HG03442 (cell line): ENCODE measurements around the gene H2AZ1.

Source experiments
- ATAC-seq: cut with Tn5 transposase; IDR thresholded peaks from one replicate; pipeline ENCODE4 v1.9.1; 2021; ENCODE audit warnings: mild to moderate bottlenecking, moderate library complexity; ENCODE audit not compliant: unreplicated experiment

H2AZ1 gene

DNA sequence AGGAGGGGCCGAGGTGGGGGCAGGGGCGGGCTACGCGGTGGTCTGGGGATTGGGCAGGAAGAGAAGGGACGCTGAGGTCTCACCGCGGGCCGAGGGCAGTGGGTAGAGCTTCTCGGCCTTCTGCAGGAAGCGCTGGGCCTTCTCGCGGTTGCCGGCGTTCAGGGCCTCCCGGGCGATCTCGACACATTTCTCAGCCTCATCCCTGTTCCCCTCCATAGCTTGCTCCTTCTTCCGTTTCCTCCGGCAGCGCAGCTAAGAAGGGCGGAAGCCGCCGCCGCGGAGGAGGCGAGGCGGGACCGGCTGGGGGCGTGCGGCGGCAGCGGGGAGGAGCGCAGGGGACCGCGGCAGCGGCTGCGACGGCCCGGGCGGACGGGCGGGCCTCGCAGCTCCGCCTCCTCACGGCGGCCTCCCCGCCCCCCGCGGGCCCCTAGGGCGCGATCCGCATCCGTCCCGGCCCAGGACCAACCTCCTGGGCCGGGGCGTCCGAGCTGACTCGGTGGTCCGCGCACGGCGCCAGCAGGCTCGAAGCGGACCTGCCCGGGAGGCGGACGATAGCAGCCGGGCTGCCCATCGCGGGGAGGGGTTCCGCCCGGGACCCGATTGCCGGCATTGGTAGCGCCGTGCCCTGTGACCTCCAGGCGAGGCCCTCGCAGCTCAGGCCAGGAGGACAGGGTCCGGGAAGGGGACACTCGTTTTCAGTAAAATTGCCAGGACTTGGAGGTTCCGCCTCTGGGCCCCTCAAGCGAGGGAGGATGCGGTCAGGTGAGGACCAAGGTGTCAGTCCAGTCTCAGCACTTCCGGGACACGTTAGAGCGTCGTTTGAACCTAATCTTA lies 3.5 kb downstream of the H2AZ1 start, which contains the start of gene DNAJB14:
TSS of gene DNAJB14 (minus strand) at position 263 of the 834 bp plus-strand sequence. CDS start at position 216, 47 bp downstream.
- ATAC-seq: peak; percentile 40

DNA sequence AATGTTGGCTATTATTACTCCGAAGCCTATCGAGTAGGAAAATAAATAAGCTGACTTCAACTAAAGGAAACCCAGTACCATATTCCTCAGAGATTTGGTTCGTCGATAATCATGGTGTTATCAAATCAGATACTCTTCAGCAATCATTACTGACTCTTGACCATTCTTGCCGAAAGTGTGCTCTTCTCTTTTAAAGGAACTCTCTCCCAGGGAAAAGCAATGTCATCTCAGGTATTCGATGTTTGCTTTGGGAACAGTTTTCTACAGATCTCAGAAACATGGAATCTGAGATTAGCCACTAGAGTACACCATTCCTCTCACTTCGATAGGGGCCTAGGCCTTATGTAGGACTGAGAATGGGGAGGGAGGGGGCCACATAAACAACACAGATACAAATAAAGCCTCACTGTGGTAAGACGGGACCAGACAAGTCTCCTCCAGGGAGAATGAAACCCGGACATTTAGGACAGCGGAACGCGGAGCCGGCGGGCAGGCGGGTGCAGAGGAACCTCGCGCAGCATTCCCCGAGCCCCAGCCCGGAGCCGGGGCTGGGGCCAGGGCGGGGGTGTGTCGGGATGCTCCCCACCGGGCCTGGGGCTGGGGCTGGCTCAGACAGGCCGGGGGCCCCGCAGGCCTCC lies 4.2 kb downstream of the H2AZ1 start:
- ATAC-seq: peak; percentile 1

- no peak for ATAC-seq
Observed at GRCh38 chr4:99943904-99944437, 6.1 kb downstream of the H2AZ1 start.

DNA sequence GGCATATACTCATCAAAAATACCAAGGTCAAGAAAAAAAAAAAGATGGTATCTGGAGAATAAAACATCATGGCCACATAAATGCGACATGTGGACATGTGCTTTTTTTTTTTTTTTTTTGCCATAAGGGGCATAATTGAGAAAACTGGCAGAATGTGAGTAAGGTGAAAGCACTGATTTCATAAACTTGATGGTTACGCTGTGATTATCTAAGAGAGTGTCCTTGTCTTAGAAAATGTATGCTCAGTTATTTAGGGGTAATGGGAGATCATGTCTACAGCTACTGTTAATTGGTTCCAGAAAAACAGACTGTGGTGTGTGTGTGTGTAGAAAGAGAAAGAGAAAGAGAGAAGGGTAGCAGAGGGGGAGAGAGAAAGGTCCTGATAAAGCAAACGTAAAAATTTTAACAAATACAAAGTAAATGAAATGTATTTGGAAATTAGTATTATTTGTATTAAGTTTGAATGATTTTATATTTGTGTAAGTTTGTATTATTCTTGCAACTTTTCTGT lies 11.8 kb downstream of the H2AZ1 start:
- no peak for ATAC-seq

- no peak for ATAC-seq
Observed at GRCh38 chr4:99934891-99935290, 15.2 kb downstream of the H2AZ1 start.

DNA sequence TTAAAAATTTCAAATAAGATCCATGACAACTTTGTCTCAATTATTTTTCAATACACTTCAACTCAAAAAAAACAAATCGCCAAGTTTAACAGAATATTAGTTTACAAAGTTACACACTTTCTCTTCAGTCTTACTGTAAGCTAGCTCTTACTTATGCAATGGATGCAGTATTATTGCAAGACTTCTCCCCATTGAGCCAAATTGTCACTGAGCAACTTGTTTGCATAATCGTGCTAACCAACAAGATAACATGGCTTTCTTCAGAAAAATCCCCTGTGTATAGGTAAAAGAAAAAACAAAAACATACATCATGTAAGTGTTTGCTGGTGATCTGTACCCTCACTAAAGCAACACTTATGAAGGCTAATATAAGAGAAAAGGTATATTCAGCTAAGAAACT lies 22.5 kb downstream of the H2AZ1 start:
- no peak for ATAC-seq

- ATAC-seq: no peak
Observed at GRCh38 chr4:99921174-99921573, 28.9 kb downstream of the H2AZ1 start.

DNA sequence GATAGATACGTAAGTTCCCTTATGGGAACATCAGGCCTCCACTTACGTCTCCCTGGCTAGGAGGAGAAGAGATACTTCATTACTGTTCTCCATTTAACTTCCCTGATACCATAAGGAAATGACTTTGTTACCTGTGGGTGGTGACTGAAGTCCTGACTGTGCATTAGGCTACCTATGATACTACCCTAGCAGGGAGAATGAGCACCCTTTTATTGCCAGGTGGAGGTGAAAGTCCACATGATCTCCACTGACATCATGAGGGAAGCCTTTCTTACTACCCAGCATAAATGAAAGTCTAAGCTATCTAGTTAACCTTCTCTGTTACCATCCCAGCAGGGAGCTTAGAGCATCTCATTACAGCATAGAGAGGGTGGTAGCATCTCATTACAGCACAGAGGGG lies 31.4 kb downstream of the H2AZ1 start:
- no peak for ATAC-seq

GRCh38 chr4:99917575-99917974 lies 32.5 kb downstream of the H2AZ1 start:
- no peak for ATAC-seq

GRCh38 chr4:99915449-99915848 lies 34.6 kb downstream of the H2AZ1 start:
- ATAC-seq: no peak
